Neural cell (in vitro differentiated cells): ENCODE measurements around the gene PPM1L.

Experiments
- CTCF ChIP-seq: fragments of 450-650 bp; IDR thresholded peaks from 2 replicates; pipeline ENCODE4 v1.5.1; 2014; ENCODE audit warnings: antibody characterized with exemption, mild to moderate bottlenecking, moderate library complexity; ENCODE audit not compliant: poor library complexity, severe bottlenecking
- EP300 ChIP-seq: fragments of 450-650 bp; conservative IDR thresholded peaks from 2 replicates; pipeline ENCODE4 v1.6.1; 2014; ENCODE audit warnings: antibody characterized with exemption, mild to moderate bottlenecking, moderate library complexity; ENCODE audit not compliant: poor library complexity, severe bottlenecking
- EZH2 ChIP-seq: fragments of 200-600, 300-800 bp; shearing (Covaris generic), sonication (generic); IDR thresholded peaks from 2 replicates; pipeline ENCODE4 v1.6.1; 2014; ENCODE audit warnings: antibody characterized with exemption, low read length, borderline replicate concordance, mild to moderate bottlenecking; ENCODE audit not compliant: insufficient read depth, poor library complexity, severe bottlenecking
- RAD21 ChIP-seq: fragments of 450-650 bp; conservative IDR thresholded peaks from 2 replicates; pipeline ENCODE4 v1.6.1; 2014; ENCODE audit warnings: antibody characterized with exemption, mild to moderate bottlenecking, moderate library complexity

- TF ChIP-seq RAD21 (no peak), EZH2 (no peak), EP300 (no peak), CTCF (no peak)
Measured at GRCh38 chr3:161117646-161118045, 361.6 kb downstream of the PPM1L start.
